Measurements from ENCODE around the gene SLAMF9. TPM values are rescaled to one million over a fixed set of nuclear protein-coding genes. Genes with fewer than 3 reads are reported as not detected.

SLAMF9 gene
- total and polyA plus RNA-seq, 2 donors (not counting 3 experiments of a cell fraction or from before 2014, with no cell fraction given) = not detected

DNA sequence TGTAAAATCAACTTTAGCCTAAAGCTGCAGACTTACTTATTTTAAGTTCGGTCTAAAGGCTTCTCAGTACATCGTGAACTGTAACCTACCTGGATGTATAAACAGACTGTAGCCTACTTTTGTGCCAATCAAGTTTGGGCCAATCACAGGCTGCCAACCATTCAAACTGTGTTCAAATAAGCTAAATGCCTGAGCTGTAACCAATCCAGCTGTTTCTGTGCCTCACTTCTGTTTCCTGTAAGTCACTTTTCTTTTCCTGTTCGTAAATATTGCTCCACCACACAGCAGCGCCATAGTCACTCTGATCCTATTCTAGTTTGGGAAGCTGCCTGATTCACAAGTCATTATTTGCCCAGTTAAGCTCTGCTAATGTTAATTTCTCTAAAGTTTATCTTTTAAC lies 37.5 kb upstream of the SLAMF9 start:
- Histone ChIP-seq H3K4me1 (ENCODE audit: control insufficient read depth, extremely low read depth, insufficient read depth, low read length) (no peaks in the 10 kb centered on the region), H3K4me3 (replicated peaks in 1 of 3; ENCODE audit: insufficient read depth in 1 of 3, low read depth in 1 of 3, low read length in 3 of 3) (no peak overlapping the region), H4K20me1 (replicated peaks; ENCODE audit: control insufficient read depth, extremely low read depth, insufficient read depth, low read length) (no peaks in the 10 kb centered on the region), H3K27me3 (ENCODE audit: control insufficient read depth in 2 of 2, insufficient read depth in 2 of 2, low read length in 2 of 2) (peaks cover 4 to 10% of the 10 kb centered on the region in 2 experiments), H3K4me2 (ENCODE audit: insufficient read depth, low read length) (no peak overlapping the region), H3K79me2 (ENCODE audit: control insufficient read depth, insufficient read depth, low read length) (no peaks in the 10 kb centered on the region), H3K9me1 (replicated peaks; ENCODE audit: control insufficient read depth, extremely low read depth, insufficient read depth, low read length) (no peaks in the 10 kb centered on the region), H3K9ac (replicated peaks; ENCODE audit: extremely low read depth, insufficient read depth, low read length) (no peak overlapping the region), H2AFZ (ENCODE audit: low read depth, low read length) (no peak overlapping the region), H3K36me3 (ENCODE audit: control insufficient read depth in 2 of 2, extremely low read depth in 1 of 2, insufficient read depth in 2 of 2, low read length in 2 of 2) (no peaks in the 10 kb centered on the region), H3K9me3 (replicated peaks; ENCODE audit: control insufficient read depth, insufficient read depth, low read length) (no peaks in the 10 kb centered on the region), H3K27ac (ENCODE audit: insufficient read depth, low read depth, low read length) (no peak overlapping the region)
- no peak for FAIRE-seq
- ChIA-PET CTCF (interaction anchor here (8.6 kb wide), 1 partner anchor 15 kb away, joined by 79 read pairs; no protein-coding TSS in a partner anchor), POLR2A (no interaction called here)
- no peak for TF ChIP-seq MYC (IDR thresholded peaks at IDR 0.05; ENCODE audit: low read depth, low read length)
- intact Hi-C loops (cut with micrococcal nuclease) = no loop called here
- dilution Hi-C loops (cut with MboI; ENCODE audit: extremely low pct_ligation_motif_present, low sequenced_read_pairs) = no loop called here
- no TSS peak for BruUV-seq (replicated peaks)
- no peak for DNase-seq (ENCODE audit: low read depth, low spot score)

DNA sequence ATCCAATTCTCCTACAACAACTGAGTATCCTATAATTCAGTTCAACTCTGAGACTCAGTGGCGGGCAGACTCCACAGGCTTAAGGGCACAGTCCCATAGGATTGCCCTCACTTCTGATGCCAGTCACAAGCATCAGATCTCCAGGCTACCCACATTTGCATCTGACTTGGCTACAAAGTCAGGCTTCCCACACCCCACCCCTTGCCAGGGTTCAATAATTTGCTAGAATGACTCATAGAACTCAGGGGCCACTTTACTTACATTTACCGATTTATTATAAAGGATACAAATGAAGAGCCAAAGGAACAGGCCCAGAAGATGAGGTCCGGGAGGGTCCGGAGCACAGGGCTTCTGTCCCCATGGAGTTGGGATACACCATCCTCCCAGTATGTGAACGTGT lies 36.0 kb upstream of the SLAMF9 start:
- no peak overlapping the region for H3K27ac ChIP-seq (ENCODE audit: insufficient read depth, low read depth, low read length)
- H3K79me2 ChIP-seq (ENCODE audit: control insufficient read depth, insufficient read depth, low read length) = no peaks in the 10 kb centered on the region
- H2AFZ ChIP-seq (ENCODE audit: low read depth, low read length) = no peak overlapping the region
- FAIRE-seq (no peak), DNase-seq (ENCODE audit: low read depth, low spot score) (no peak)
- dilution Hi-C loops (cut with MboI; ENCODE audit: extremely low pct_ligation_motif_present, low sequenced_read_pairs) = no loop called here
- H3K9me1 ChIP-seq (replicated peaks; ENCODE audit: control insufficient read depth, extremely low read depth, insufficient read depth, low read length) = no peaks in the 10 kb centered on the region
- H3K27me3 ChIP-seq (ENCODE audit: control insufficient read depth in 2 of 2, insufficient read depth in 2 of 2, low read length in 2 of 2) = peaks cover 4 to 11% of the 10 kb centered on the region in 2 experiments
- no peak overlapping the region for H3K4me3 ChIP-seq (replicated peaks in 1 of 3; ENCODE audit: insufficient read depth in 1 of 3, low read depth in 1 of 3, low read length in 3 of 3)
- H3K36me3 ChIP-seq (ENCODE audit: control insufficient read depth in 2 of 2, extremely low read depth in 1 of 2, insufficient read depth in 2 of 2, low read length in 2 of 2) = no peaks in the 10 kb centered on the region
- H3K9ac ChIP-seq (replicated peaks; ENCODE audit: extremely low read depth, insufficient read depth, low read length) = no peak overlapping the region
- H3K9me3 ChIP-seq (replicated peaks; ENCODE audit: control insufficient read depth, insufficient read depth, low read length) = no peaks in the 10 kb centered on the region
- no peaks in the 10 kb centered on the region for H4K20me1 ChIP-seq (replicated peaks; ENCODE audit: control insufficient read depth, extremely low read depth, insufficient read depth, low read length)
- ChIA-PET POLR2A (no interaction called here), CTCF (interaction anchor here (8.6 kb wide), 1 partner anchor 17 kb away, joined by 79 read pairs; no protein-coding TSS in a partner anchor)
- no peak overlapping the region for H3K4me2 ChIP-seq (ENCODE audit: insufficient read depth, low read length)
- no peaks in the 10 kb centered on the region for H3K4me1 ChIP-seq (ENCODE audit: control insufficient read depth, extremely low read depth, insufficient read depth, low read length)
- intact Hi-C loops (cut with micrococcal nuclease) = no loop called here
- no peak for TF ChIP-seq POLR2A (IDR thresholded peaks at IDR 0.05; ENCODE audit: low read depth, low read length)
- TF ChIP-seq, protein P1, sequence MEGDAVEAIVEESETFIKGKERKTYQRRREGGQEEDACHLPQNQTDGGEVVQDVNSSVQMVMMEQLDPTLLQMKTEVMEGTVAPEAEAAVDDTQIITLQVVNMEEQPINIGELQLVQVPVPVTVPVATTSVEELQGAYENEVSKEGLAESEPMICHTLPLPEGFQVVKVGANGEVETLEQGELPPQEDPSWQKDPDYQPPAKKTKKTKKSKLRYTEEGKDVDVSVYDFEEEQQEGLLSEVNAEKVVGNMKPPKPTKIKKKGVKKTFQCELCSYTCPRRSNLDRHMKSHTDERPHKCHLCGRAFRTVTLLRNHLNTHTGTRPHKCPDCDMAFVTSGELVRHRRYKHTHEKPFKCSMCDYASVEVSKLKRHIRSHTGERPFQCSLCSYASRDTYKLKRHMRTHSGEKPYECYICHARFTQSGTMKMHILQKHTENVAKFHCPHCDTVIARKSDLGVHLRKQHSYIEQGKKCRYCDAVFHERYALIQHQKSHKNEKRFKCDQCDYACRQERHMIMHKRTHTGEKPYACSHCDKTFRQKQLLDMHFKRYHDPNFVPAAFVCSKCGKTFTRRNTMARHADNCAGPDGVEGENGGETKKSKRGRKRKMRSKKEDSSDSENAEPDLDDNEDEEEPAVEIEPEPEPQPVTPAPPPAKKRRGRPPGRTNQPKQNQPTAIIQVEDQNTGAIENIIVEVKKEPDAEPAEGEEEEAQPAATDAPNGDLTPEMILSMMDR (IDR thresholded peaks at IDR 0.05; ENCODE audit: extremely low read depth in 1 of 2, insufficient read depth in 1 of 2, low read depth in 1 of 2, low read length in 2 of 2) = no peak
- no peak for TF ChIP-seq JUN (IDR thresholded peaks at IDR 0.05; ENCODE audit: borderline replicate concordance, insufficient read depth, insufficient read length, low read depth)
- no peak for TF ChIP-seq FOS (IDR thresholded peaks at IDR 0.05; ENCODE audit: borderline replicate concordance, insufficient read depth, low read length)
- TF ChIP-seq, protein P2, sequence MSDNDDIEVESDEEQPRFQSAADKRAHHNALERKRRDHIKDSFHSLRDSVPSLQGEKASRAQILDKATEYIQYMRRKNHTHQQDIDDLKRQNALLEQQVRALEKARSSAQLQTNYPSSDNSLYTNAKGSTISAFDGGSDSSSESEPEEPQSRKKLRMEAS (IDR thresholded peaks at IDR 0.05; ENCODE audit: insufficient read depth, insufficient read length) = no peak
- no peak for TF ChIP-seq MYC (IDR thresholded peaks at IDR 0.05; ENCODE audit: low read depth, low read length)
- no peak for TF ChIP-seq POLR2AphosphoS5 (IDR thresholded peaks at IDR 0.05; ENCODE audit: insufficient read depth, low read depth, low read length)
- TF ChIP-seq EZH2 (IDR thresholded peaks at IDR 0.05; ENCODE audit: borderline replicate concordance, low read depth, low read length, severe bottlenecking) = no peak
- BruUV-seq (replicated peaks) = no TSS peak

Data from endothelial cell of umbilical vein (primary cell).